DMS53 treated with DMSO at 0.1 percent for 48 hours (cell line): ENCODE measurements around the gene MFRP.

Experiments
- DNase-seq: peaks from one replicate; lab custom pipeline; 2025; ENCODE audit not compliant: unreplicated experiment; lab: John Stamatoyannopoulos, UW

The MFRP gene

GRCh38 chr11:119338965-119339588, 7.4 kb downstream of the MFRP start:
- DNase-seq, result no peak

- peak; percentile 63 for DNase-seq
Observed at GRCh38 chr11:119338318-119338890, 8.1 kb downstream of the MFRP start.

GRCh38 chr11:119337581-119338317, 8.8 kb downstream of the MFRP start:
- DNase-seq, result no peak

GRCh38 chr11:119336744-119337469, 9.6 kb downstream of the MFRP start:
- DNase-seq, result no peak

GRCh38 chr11:119335655-119336543, 10.6 kb downstream of the MFRP start:
- DNase-seq, result no peak

GRCh38 chr11:119335091-119335654, 11.3 kb downstream of the MFRP start:
- no peak for DNase-seq

- peak; percentile 93 for DNase-seq
Observed at GRCh38 chr11:119334174-119334930, 12.2 kb downstream of the MFRP start, which contains the start of gene RNF26. TSS of gene RNF26 (plus strand) at chr11:119334527. CDS start at chr11:119335123, 596 bp downstream.

- no peak for DNase-seq
Observed at GRCh38 chr11:119332111-119332765, 14.3 kb downstream of the MFRP start.

GRCh38 chr11:119330237-119330636, 16.3 kb downstream of the MFRP start:
- no peak for DNase-seq

GRCh38 chr11:119329320-119329719, 17.2 kb downstream of the MFRP start:
- DNase-seq, result no peak

GRCh38 chr11:119324189-119324588, 22.3 kb downstream of the MFRP start:
- DNase-seq, result no peak

- DNase-seq, result peak; percentile 21
Observed at GRCh38 chr11:119323532-119324033, 22.9 kb downstream of the MFRP start.

GRCh38 chr11:119322921-119323531, 23.5 kb downstream of the MFRP start:
- DNase-seq, result no peak

- DNase-seq, result peak; percentile 8
Observed at GRCh38 chr11:119322360-119322739, 24.2 kb downstream of the MFRP start.

- peak; percentile 64 for DNase-seq
Observed at GRCh38 chr11:119320776-119321524, 25.6 kb downstream of the MFRP start.

- no peak for DNase-seq
Observed at GRCh38 chr11:119320240-119320775, 26.2 kb downstream of the MFRP start.

- DNase-seq, result no peak
Observed at GRCh38 chr11:119319700-119320239, 26.7 kb downstream of the MFRP start.
